Calu3 (cell line): ENCODE measurements around the gene HMGB2. TPM values are rescaled to one million over a fixed set of nuclear protein-coding genes. Genes with fewer than 3 reads are reported as not detected.
A peak's percentile ranks its signal among the peaks of the same experiment; 100 is the strongest.

Experiments
- BruUV-seq: library from RNA; stranded (reverse); fragments of 400-500 nt; replicated peaks from 2 replicates; lab custom pipeline; 2021; lab: Mats Ljungman, UMichigan
- CTCF ChIA-PET: fragments of 300-600 bp; sonication (Branson Sonifier 250); formaldehyde crosslinking; loops from one replicate; lab custom pipeline; 2022; ENCODE audit warnings: antibody characterized with exemption; lab: Charles Lee
- DNase-seq: peaks from one replicate; pipeline ENCODE4 v3.0.0; 2022
- H3K27ac Mint-ChIP-seq: one replicate; pipeline ENCODE4 v1.8.0; 2022; ENCODE audit warnings: mixed read lengths; ENCODE audit not compliant: unreplicated experiment
- H3K27me3 Mint-ChIP-seq: one replicate; pipeline ENCODE4 v1.8.0; 2022; ENCODE audit warnings: mixed read lengths; ENCODE audit not compliant: unreplicated experiment
- H3K36me3 Mint-ChIP-seq: one replicate; pipeline ENCODE4 v1.8.0; 2022; ENCODE audit warnings: mild to moderate bottlenecking, moderate library complexity, mixed read lengths; ENCODE audit not compliant: insufficient read depth, unreplicated experiment
- H3K4me1 Mint-ChIP-seq: one replicate; pipeline ENCODE4 v1.8.0; 2022; ENCODE audit warnings: mild to moderate bottlenecking, low read depth, mixed read lengths; ENCODE audit not compliant: unreplicated experiment
- H3K4me3 Mint-ChIP-seq: one replicate; pipeline ENCODE4 v1.8.0; 2022; ENCODE audit warnings: mild to moderate bottlenecking, low read depth, moderate library complexity, mixed read lengths; ENCODE audit not compliant: unreplicated experiment
- H3K9me3 Mint-ChIP-seq: one replicate; pipeline ENCODE4 v1.8.0; 2022; ENCODE audit warnings: low read depth, mixed read lengths; ENCODE audit not compliant: unreplicated experiment
- intact Hi-C: fragments of 100-400 bp; cut with micrococcal nuclease; formaldehyde crosslinking; loops from one replicate; pipeline ENCODE4 v1.10.0; 2022; ENCODE audit not compliant: unreplicated experiment
- total RNA-seq: library from RNA; stranded (reverse); gene quantifications from 2 replicates; pipeline ENCODE4 v1.2.3, GENCODE V29; 2022
- TF ChIP-seq, protein P1 (sequence below): fragments of 200-600 bp; IDR thresholded peaks from one replicate; pipeline ENCODE4 v1.8.0; 2022; ENCODE audit warnings: antibody characterized with exemption; ENCODE audit not compliant: unreplicated experiment

Gene HMGB2
- total RNA-seq, 1 experiment from 2014 or later, result 128 TPM

DNA sequence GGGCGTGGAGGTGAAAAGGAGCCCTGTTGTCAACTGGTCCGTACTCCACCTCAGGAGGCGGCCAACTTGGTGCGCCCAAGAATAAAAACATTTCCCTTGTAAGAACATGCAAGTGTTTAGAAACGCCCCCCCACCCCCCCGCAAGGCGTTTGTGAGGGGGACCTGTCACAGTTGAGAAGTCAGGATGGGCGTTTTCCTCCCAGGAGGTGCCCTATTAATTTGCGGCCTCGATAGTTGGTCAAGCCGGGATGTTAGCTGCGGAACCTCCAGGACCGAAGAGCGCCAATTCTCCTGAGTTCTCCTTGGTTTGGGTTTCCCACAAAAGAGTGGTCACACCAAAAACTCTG is 35.9 kb upstream of the HMGB2 start:
- Mint-ChIP-seq H3K9me3 (no peaks in the 10 kb centered on the region), H3K27me3 (no peaks in the 10 kb centered on the region), H3K4me1 (peaks cover 9% of the 10 kb centered on the region), H3K27ac (peak overlapping the region; percentile 26), H3K4me3 (peak overlapping the region; percentile 87), H3K36me3 (peaks cover 32% of the 10 kb centered on the region)
- intact Hi-C loops, result loop anchor here (5.0 kb wide), 1 partner anchor 42 kb away; no protein-coding TSS in a partner anchor
- BruUV-seq, result no TSS peak
- CTCF ChIA-PET, result interaction anchor here (0.6 to 1.2 kb wide), 9 partner anchors 25 to 1471 kb away, joined by 3 to 12 read pairs (median 3); partner anchors contain the start of gene HMGB2
- TF ChIP-seq, protein P1, sequence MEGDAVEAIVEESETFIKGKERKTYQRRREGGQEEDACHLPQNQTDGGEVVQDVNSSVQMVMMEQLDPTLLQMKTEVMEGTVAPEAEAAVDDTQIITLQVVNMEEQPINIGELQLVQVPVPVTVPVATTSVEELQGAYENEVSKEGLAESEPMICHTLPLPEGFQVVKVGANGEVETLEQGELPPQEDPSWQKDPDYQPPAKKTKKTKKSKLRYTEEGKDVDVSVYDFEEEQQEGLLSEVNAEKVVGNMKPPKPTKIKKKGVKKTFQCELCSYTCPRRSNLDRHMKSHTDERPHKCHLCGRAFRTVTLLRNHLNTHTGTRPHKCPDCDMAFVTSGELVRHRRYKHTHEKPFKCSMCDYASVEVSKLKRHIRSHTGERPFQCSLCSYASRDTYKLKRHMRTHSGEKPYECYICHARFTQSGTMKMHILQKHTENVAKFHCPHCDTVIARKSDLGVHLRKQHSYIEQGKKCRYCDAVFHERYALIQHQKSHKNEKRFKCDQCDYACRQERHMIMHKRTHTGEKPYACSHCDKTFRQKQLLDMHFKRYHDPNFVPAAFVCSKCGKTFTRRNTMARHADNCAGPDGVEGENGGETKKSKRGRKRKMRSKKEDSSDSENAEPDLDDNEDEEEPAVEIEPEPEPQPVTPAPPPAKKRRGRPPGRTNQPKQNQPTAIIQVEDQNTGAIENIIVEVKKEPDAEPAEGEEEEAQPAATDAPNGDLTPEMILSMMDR, result no peak
- no peak for DNase-seq

DNA sequence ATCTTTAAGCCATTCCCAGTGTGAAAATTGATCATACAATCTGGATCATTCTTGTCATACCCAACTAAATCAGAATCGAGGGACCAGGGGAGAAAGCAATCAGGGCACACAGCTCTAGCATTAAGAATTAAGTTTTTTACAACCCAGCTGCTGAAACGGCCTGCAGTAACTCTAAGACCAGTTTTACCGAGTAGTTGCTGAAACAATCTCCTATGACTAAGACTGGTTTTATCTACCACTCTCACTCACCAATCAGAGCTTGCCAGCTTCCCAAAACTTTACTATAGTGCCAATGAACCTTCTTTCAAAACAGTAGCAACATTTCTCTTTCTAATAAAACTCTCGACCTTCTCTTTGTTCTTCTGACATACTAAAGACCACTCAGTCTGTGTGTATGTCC is 33.8 kb upstream of the HMGB2 start:
- H3K9me3 Mint-ChIP-seq, result no peaks in the 10 kb centered on the region
- H3K36me3 Mint-ChIP-seq, result peaks cover 32% of the 10 kb centered on the region
- no peak for DNase-seq
- BruUV-seq, result no TSS peak
- TF ChIP-seq, protein P1, result no peak
- CTCF ChIA-PET, result interaction anchor here (0.6 kb wide), 1 partner anchor 316 kb away, joined by 4 read pairs; no protein-coding TSS in a partner anchor
- H3K27ac Mint-ChIP-seq, result no peak overlapping the region
- intact Hi-C loops, result loop anchor here (2.0 kb wide), 1 partner anchor 33 kb away; the partner anchor contains the start of gene HMGB2
- H3K4me3 Mint-ChIP-seq, result no peak overlapping the region
- peaks cover 3% of the 10 kb centered on the region for H3K4me1 Mint-ChIP-seq
- H3K27me3 Mint-ChIP-seq, result no peaks in the 10 kb centered on the region

DNA sequence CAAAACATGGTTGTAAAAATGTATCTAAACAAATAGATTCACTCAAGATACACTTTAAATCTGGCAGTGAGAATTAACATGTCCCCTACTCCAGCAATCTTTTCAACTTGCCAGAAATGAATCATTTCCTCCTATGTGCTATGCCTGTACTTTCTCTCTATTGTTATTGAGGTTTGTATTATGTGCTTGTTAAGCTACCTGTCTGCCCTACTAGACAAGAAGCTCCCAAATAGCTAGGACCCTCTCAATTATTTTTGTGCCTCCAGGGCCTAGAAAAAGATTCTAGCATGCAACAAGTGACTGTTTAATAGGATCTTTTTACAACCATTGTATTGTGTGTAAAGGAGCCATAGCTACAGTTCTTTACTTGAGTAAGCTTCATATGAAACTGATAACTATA is 33.1 kb upstream of the HMGB2 start:
- Mint-ChIP-seq H3K27me3 (no peaks in the 10 kb centered on the region), H3K27ac (no peak overlapping the region), H3K36me3 (peaks cover 32% of the 10 kb centered on the region), H3K4me1 (no peaks in the 10 kb centered on the region), H3K4me3 (no peak overlapping the region), H3K9me3 (no peaks in the 10 kb centered on the region)
- intact Hi-C loops, result no loop called here
- no TSS peak for BruUV-seq
- DNase-seq, result no peak
- CTCF ChIA-PET, result no interaction called here
- TF ChIP-seq, protein P1, result no peak

DNA sequence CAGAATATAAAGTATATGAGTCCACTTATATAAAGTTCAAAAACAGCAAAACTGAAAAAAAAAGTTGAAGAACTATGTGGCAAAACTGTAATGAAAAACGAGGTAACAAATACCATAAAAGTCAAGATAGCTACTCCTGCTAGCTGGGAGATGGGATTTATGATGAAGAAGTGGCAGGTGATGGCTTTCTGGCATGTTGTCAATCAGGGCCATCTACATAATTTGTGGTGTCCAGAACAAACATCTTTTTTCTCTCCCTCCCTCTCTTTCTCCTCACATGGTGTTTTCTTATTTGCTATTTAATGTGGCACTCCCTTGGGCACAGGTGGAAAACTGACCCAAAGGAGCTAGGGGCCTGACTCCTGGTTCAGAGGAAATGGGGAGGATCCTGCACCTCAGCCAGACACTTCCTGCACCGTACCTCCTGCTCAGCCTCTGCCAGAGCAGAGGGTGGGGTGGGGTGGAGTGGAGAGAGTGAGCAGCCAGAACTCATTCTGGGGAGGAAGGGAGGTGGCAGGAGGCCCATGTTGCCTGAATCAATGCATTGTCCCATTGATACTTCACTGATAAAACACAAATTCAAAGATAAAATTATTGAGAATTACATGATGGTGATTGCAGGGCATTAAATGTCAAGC is 31.3 kb upstream of the HMGB2 start:
- TF ChIP-seq, protein P1, result no peak
- CTCF ChIA-PET, result no interaction called here
- intact Hi-C loops, result no loop called here

More for the DNA sequence above, 31.3 kb upstream of the HMGB2 start:
- H3K27ac Mint-ChIP-seq, result no peak overlapping the region
- H3K36me3 Mint-ChIP-seq, result peaks cover 14% of the 10 kb centered on the region
- H3K27me3 Mint-ChIP-seq, result no peaks in the 10 kb centered on the region
- BruUV-seq, result no TSS peak
- H3K4me3 Mint-ChIP-seq, result no peak overlapping the region
- no peaks in the 10 kb centered on the region for H3K9me3 Mint-ChIP-seq
- no peak for DNase-seq
- H3K4me1 Mint-ChIP-seq, result no peaks in the 10 kb centered on the region
